ENCODE measurements around the gene DIAPH1.

DIAPH1 gene

DNA sequence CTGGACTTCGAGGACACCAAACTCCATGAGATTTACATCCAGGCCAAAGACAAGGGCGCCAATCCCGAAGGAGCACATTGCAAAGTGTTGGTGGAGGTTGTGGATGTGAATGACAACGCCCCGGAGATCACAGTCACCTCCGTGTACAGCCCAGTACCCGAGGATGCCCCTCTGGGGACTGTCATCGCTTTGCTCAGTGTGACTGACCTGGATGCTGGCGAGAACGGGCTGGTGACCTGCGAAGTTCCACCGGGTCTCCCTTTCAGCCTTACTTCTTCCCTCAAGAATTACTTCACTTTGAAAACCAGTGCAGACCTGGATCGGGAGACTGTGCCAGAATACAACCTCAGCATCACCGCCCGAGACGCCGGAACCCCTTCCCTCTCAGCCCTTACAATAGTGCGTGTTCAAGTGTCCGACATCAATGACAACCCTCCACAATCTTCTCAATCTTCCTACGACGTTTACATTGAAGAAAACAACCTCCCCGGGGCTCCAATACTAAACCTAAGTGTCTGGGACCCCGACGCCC, 141.7 kb downstream of the DIAPH1 start:
- DNase-seq, result no peak

DNA sequence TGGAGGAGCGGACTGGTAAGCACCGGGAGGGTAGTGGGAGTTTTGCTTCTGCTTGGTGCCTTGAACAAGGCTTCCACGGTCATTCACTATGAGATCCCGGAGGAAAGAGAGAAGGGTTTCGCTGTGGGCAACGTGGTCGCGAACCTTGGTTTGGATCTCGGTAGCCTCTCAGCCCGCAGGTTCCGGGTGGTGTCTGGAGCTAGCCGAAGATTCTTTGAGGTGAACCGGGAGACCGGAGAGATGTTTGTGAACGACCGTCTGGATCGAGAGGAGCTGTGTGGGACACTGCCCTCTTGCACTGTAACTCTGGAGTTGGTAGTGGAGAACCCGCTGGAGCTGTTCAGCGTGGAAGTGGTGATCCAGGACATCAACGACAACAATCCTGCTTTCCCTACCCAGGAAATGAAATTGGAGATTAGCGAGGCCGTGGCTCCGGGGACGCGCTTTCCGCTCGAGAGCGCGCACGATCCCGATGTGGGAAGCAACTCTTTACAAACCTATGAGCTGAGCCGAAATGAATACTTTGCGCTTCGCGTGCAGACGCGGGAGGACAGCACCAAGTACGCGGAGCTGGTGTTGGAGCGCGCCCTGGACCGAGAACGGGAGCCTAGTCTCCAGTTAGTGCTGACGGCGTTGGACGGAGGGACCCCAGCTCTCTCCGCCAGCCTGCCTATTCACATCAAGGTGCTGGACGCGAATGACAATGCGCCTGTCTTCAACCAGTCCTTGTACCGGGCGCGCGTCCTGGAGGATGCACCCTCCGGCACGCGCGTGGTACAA, 142.5 kb downstream of the DIAPH1 start:
- DNase-seq, result peak; percentile 22

DNA sequence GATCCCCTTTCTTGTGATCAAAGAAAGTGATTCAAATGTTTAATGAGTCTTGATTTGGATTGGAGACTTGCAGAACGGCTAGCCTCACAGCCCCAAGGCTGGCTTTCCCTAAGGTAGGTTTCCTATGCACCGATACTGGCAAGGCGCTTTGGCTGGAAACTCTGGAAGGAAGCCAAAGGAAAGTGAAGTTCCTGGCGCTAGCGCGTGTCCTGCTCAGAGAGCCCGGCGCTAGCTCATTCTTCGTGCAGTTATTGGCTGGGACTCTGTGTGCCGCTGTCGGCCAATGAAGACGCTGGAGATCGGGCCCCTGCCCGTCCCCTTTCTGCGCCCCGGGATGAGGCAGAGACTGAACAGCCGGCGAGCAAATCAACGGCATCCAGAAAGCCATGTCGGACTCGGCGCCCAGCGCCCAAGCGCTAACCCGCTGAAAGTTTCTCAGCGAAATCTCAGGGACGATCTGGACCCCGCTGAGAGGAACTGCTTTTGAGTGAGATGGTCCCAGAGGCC, 143.1 kb downstream of the DIAPH1 start, which contains the start of gene PCDHGC3:
PCDHGC3 (plus strand) TSS at position 342 of the 507 bp plus-strand sequence; CDS start at position 493, 151 bp downstream.
- DNase-seq, result peak; percentile 60

DNA sequence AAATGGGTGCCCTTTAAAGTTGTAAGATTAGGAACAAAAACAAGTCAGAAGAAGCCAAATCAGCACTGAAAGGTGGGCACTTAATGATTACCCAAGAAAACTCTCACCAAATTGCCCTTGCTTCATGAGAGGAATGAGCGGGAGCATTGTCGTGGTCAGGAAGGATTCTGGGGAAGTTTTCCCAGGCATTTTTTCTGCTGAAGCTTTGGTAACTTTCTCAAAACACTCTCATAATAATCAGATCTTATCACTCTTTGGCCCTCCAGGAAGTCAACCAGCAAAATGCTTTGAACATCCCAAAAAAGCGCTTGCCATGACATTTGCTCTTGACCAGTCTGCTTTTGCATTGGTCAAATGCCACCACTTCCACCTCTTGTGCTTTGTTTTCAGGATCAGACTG, 153.4 kb downstream of the DIAPH1 start:
- no peak for DNase-seq
